HT-29 (cell line): ENCODE measurements around the gene GPT2. TPM values are rescaled to one million over a fixed set of nuclear protein-coding genes. Genes with fewer than 3 reads are reported as not detected.
A peak's percentile ranks its signal among the peaks of the same experiment; 100 is the strongest.

Source experiments
- DNase-seq: peaks from one replicate; pipeline ENCODE4 v3.0.0-alpha.2; 2015; ENCODE audit warnings: low spot score
- total RNA-seq: library from RNA; depleted of rRNA; stranded (reverse); fragments of >200 nt; shearing (Covaris generic); gene quantifications from 2 replicates; pipeline ENCODE4 v1.2.3, GENCODE V29; 2014

The GPT2 gene
- total RNA-seq, 1 experiment from 2014 or later, result 77.0 TPM

- DNase-seq, result no peak
Measured at GRCh38 chr16:46896314-46896968, 12.3 kb downstream of the GPT2 start.

GRCh38 chr16:46897471-46897870, 13.3 kb downstream of the GPT2 start:
- DNase-seq, result no peak

- no peak for DNase-seq
Measured at GRCh38 chr16:46898006-46898405, 13.8 kb downstream of the GPT2 start.

GRCh38 chr16:46899443-46900143, 15.4 kb downstream of the GPT2 start:
- DNase-seq, result no peak

GRCh38 chr16:46900455-46901235, 16.5 kb downstream of the GPT2 start:
- no peak for DNase-seq

- no peak for DNase-seq
Measured at GRCh38 chr16:46901709-46902108, 17.5 kb downstream of the GPT2 start.

GRCh38 chr16:46903255-46903905, 19.2 kb downstream of the GPT2 start:
- no peak for DNase-seq

GRCh38 chr16:46904471-46904870, 20.3 kb downstream of the GPT2 start:
- no peak for DNase-seq

GRCh38 chr16:46906360-46907060, 22.3 kb downstream of the GPT2 start:
- DNase-seq, result no peak

- DNase-seq, result no peak
Measured at GRCh38 chr16:46907061-46907774, 23.1 kb downstream of the GPT2 start.

- peak; percentile 86 for DNase-seq
Measured at GRCh38 chr16:46908540-46909372, 24.6 kb downstream of the GPT2 start.

- no peak for DNase-seq
Measured at GRCh38 chr16:46911038-46911437, 26.9 kb downstream of the GPT2 start.

- no peak for DNase-seq
Measured at GRCh38 chr16:46911650-46912049, 27.5 kb downstream of the GPT2 start.

GRCh38 chr16:46914556-46915201, 30.5 kb downstream of the GPT2 start:
- DNase-seq, result no peak

- DNase-seq, result no peak
Measured at GRCh38 chr16:46915483-46916025, 31.4 kb downstream of the GPT2 start.

- no peak for DNase-seq
Measured at GRCh38 chr16:46916980-46917379, 32.8 kb downstream of the GPT2 start.

GRCh38 chr16:46918400-46918799, 34.2 kb downstream of the GPT2 start:
- no peak for DNase-seq

GRCh38 chr16:46918905-46919792, 35.0 kb downstream of the GPT2 start:
- peak; percentile 23 for DNase-seq
